ENCODE measurements around the gene VWA8.
"Not testable (repeated sequence)": the region's sequence is repeated elsewhere in the genome, so short reads cannot be mapped to it uniquely, and the experiment has no call there.

Gene VWA8

GRCh38 chr13:41547251-41548000, 413.5 kb downstream of the VWA8 start:
- DNase-seq: no peak

GRCh38 chr13:41546372-41547190, 414.3 kb downstream of the VWA8 start:
- no peak for DNase-seq

GRCh38 chr13:41545432-41545707, 415.5 kb downstream of the VWA8 start:
- no peak for DNase-seq

- no peak for DNase-seq
Measured at GRCh38 chr13:41543664-41544300, 417.1 kb downstream of the VWA8 start.

- not testable (repeated sequence) for DNase-seq
Measured at GRCh38 chr13:41542799-41543198, 418.1 kb downstream of the VWA8 start.

GRCh38 chr13:41542281-41542680, 418.6 kb downstream of the VWA8 start:
- no peak for DNase-seq

GRCh38 chr13:41541142-41541938, 419.6 kb downstream of the VWA8 start:
- no peak for DNase-seq

- peak in 1 of 2 experiments; percentile 1 for DNase-seq
Measured at GRCh38 chr13:41540240-41540639, 420.7 kb downstream of the VWA8 start.

GRCh38 chr13:41533266-41534052, 427.4 kb downstream of the VWA8 start:
- no peak for DNase-seq

GRCh38 chr13:41528021-41528420, 432.9 kb downstream of the VWA8 start:
- DNase-seq: no peak

GRCh38 chr13:41520660-41521630, 440.0 kb downstream of the VWA8 start:
- DNase-seq: no peak

- no peak for DNase-seq
Measured at GRCh38 chr13:41520016-41520659, 440.8 kb downstream of the VWA8 start.

Measured in SHP77 (cell line).